ENCODE data around the gene ARL6IP1. TPM values are rescaled to one million over a fixed set of nuclear protein-coding genes. Genes with fewer than 3 reads are reported as not detected.
"Not testable (repeated sequence)": the region's sequence is repeated elsewhere in the genome, so short reads cannot be mapped to it uniquely, and the experiment has no call there.

ARL6IP1 gene
- total RNA-seq, 3 donors from 2014 or later: 88.6 to 168 (median 127) TPM

- H3K36me3 ChIP-seq (ENCODE audit: low read depth); DNase-seq; H3K9me3 ChIP-seq; H3K4me3 ChIP-seq; H3K4me1 ChIP-seq (ENCODE audit: low read depth); intact Hi-C loops (cut with DNase I, micrococcal nuclease); ATAC-seq: not testable (repeated sequence)
Observed at GRCh38 chr16:18776334-18776733, 25.0 kb downstream of the ARL6IP1 start.

GRCh38 chr16:18774651-18775050 is 26.7 kb downstream of the ARL6IP1 start:
- ATAC-seq; intact Hi-C loops (cut with DNase I, micrococcal nuclease); H3K4me1 ChIP-seq (ENCODE audit: low read depth); DNase-seq; H3K9me3 ChIP-seq; H3K4me3 ChIP-seq; H3K36me3 ChIP-seq (ENCODE audit: low read depth): not testable (repeated sequence)

GRCh38 chr16:18772171-18772570 is 29.2 kb downstream of the ARL6IP1 start:
- intact Hi-C loops (cut with DNase I, micrococcal nuclease); ATAC-seq; H3K36me3 ChIP-seq (ENCODE audit: low read depth); H3K4me1 ChIP-seq (ENCODE audit: low read depth); H3K9me3 ChIP-seq; DNase-seq; H3K4me3 ChIP-seq: not testable (repeated sequence)

GRCh38 chr16:18770336-18770962 is 30.9 kb downstream of the ARL6IP1 start:
- H3K36me3 ChIP-seq (ENCODE audit: low read depth); ATAC-seq: not testable (repeated sequence)

GRCh38 chr16:18767217-18767616 is 34.1 kb downstream of the ARL6IP1 start:
- H3K9me3 ChIP-seq; H3K4me1 ChIP-seq (ENCODE audit: low read depth); intact Hi-C loops (cut with DNase I, micrococcal nuclease); DNase-seq; H3K4me3 ChIP-seq; H3K36me3 ChIP-seq (ENCODE audit: low read depth): not testable (repeated sequence)
- peak; percentile 25 for ATAC-seq

More at GRCh38 chr16:18770336-18770962, 30.9 kb downstream of the ARL6IP1 start:
- intact Hi-C loops (cut with DNase I, micrococcal nuclease); H3K4me1 ChIP-seq (ENCODE audit: low read depth); H3K9me3 ChIP-seq; DNase-seq; H3K4me3 ChIP-seq: not testable (repeated sequence)

GRCh38 chr16:18762713-18763112 is 38.6 kb downstream of the ARL6IP1 start:
- H3K36me3 ChIP-seq (ENCODE audit: low read depth); H3K4me1 ChIP-seq (ENCODE audit: low read depth); DNase-seq; H3K9me3 ChIP-seq; ATAC-seq; intact Hi-C loops (cut with DNase I, micrococcal nuclease); H3K4me3 ChIP-seq: not testable (repeated sequence)

GRCh38 chr16:18759598-18760520 is 41.5 kb downstream of the ARL6IP1 start:
- H3K4me1 ChIP-seq (ENCODE audit: low read depth); H3K36me3 ChIP-seq (ENCODE audit: low read depth); H3K9me3 ChIP-seq; intact Hi-C loops (cut with DNase I, micrococcal nuclease); H3K4me3 ChIP-seq: not testable (repeated sequence)
- peak; percentile 53 for TF ChIP-seq CTCF (IDR thresholded peaks at IDR 0.05)
- peak; percentile 97 for ATAC-seq
- DNase-seq: peak in 2 of 3 donors; percentile 57 to 58

- H3K4me3 ChIP-seq; H3K9me3 ChIP-seq; intact Hi-C loops (cut with DNase I, micrococcal nuclease); DNase-seq; ATAC-seq; H3K36me3 ChIP-seq (ENCODE audit: low read depth); H3K4me1 ChIP-seq (ENCODE audit: low read depth): not testable (repeated sequence)
Observed at GRCh38 chr16:18757960-18758660, 43.2 kb downstream of the ARL6IP1 start.

- intact Hi-C loops (cut with DNase I, micrococcal nuclease); H3K4me3 ChIP-seq; H3K9me3 ChIP-seq; ATAC-seq; H3K4me1 ChIP-seq (ENCODE audit: low read depth); DNase-seq; H3K36me3 ChIP-seq (ENCODE audit: low read depth): not testable (repeated sequence)
Observed at GRCh38 chr16:18756639-18757038, 44.7 kb downstream of the ARL6IP1 start.

GRCh38 chr16:18742870-18743269 is 58.5 kb downstream of the ARL6IP1 start:
- H3K9me3 ChIP-seq; ATAC-seq; DNase-seq; H3K36me3 ChIP-seq (ENCODE audit: low read depth); H3K4me1 ChIP-seq (ENCODE audit: low read depth); intact Hi-C loops (cut with DNase I, micrococcal nuclease); H3K4me3 ChIP-seq: not testable (repeated sequence)
